Prostate gland (tissue), 2 donors: Measurements from ENCODE around the gene PMFBP1. TPM values are rescaled to one million over a fixed set of nuclear protein-coding genes. Genes with fewer than 3 reads are reported as not detected.

Experiments used
- DNase-seq: peaks from one replicate; pipeline ENCODE4 v3.0.0-alpha.2; 2019; ENCODE audit warnings: low spot score
- H3K27ac ChIP-seq, 2 donors: fragments of 200-600 bp; sonication (generic); 2 replicates each; pipeline ENCODE4 v1.5.1; 2017 to 2019
- H3K27me3 ChIP-seq: fragments of 200-600 bp; sonication (generic); replicated peaks from 2 replicates; pipeline ENCODE4 v1.5.1; 2019; ENCODE audit not compliant: insufficient read depth
- H3K36me3 ChIP-seq, 2 donors: fragments of 200-600 bp; sonication (generic); 1 replicate in 1 of 2; 2 replicates in 1 of 2; pipeline versions ENCODE4 v1.5.1 to v1.8.1; 2017 to 2019
- H3K4me1 ChIP-seq: fragments of 200-600 bp; sonication (generic); replicated peaks from 2 replicates; pipeline ENCODE4 v1.5.1; 2019
- H3K4me3 ChIP-seq, 2 donors: fragments of 200-600 bp; sonication (generic); 2 replicates each; pipeline ENCODE4 v1.5.1; 2017 to 2019
- H3K9me3 ChIP-seq: fragments of 200-600 bp; sonication (generic); 2 replicates; pipeline ENCODE4 v1.5.1; 2017
- CTCF ChIP-seq, 4 experiments: fragments of 200-600 bp in 2 of 4; fragments of 450-650 bp in 2 of 4; sonication (generic) in 2 of 4; IDR thresholded peaks; 1 replicate in 3 of 4; 2 replicates in 1 of 4; pipeline ENCODE4 v1.5.1; 2016 to 2019; ENCODE audit warnings: antibody characterized with exemption in 4 of 4, mild to moderate bottlenecking in 2 of 4, moderate library complexity in 2 of 4
- POLR2A ChIP-seq: fragments of 450-650 bp; IDR thresholded peaks from one replicate; pipeline ENCODE4 v1.6.1; 2016; ENCODE audit warnings: antibody characterized with exemption, mild to moderate bottlenecking
- POLR2AphosphoS5 ChIP-seq: sonication (generic); formaldehyde crosslinking; IDR thresholded peaks from one replicate; pipeline ENCODE4 v1.6.1; 2017; ENCODE audit warnings: antibody characterized with exemption
- WGBS: methylation state at CpG from one replicate; pipeline ENCODE4 v1.1.5; 2018; 5-methylcytosine and 5-hydroxymethylcytosine counted together
- intact Hi-C: fragments of 100-400 bp; cut with DNase I; formaldehyde crosslinking; loops from one replicate; pipeline ENCODE4 v1.14.2; 2022
- total RNA-seq, 2 donors: library from RNA; depleted of rRNA; stranded (reverse); fragments of >200 nt; gene quantifications; one replicate each; pipeline ENCODE4 v1.1.0, GENCODE V29; 2016

The PMFBP1 gene
- total RNA-seq, 2 donors from 2014 or later = 1.7 to 5.2 TPM

DNA sequence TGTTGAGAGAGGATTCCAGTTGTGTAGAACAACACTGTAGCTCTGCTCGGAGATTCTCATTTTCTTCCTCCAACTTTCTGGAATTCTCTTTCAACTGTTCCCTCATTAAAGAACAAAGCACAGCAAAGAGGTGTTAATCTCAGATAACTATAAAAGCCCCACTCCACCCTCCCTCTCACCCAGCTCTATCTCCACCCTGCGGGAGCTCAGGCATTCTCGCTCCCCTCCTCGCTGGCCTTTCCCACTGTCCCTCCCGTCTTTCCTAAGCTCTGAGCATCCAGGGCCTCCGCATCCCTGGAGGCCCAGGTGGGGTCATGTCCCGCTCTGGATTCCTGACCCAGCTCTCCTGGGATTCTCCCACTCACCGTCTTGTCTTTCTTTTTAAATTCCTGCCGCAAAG is 43.3 kb downstream of the PMFBP1 start:
- H3K36me3 ChIP-seq = no peaks in the 10 kb centered on the region
- no peak overlapping the region for H3K4me3 ChIP-seq
- H3K9me3 ChIP-seq = no peaks in the 10 kb centered on the region
- no peak overlapping the region for H3K27ac ChIP-seq
- DNase-seq = no peak
- H3K27me3 ChIP-seq = no peaks in the 10 kb centered on the region
- TF ChIP-seq POLR2A (no peak), POLR2AphosphoS5 (no peak), CTCF (IDR thresholded peaks at IDR 0.05) (no peak)
- WGBS = 77% methylated on average over 9 of the region's 9 CpGs
- H3K4me1 ChIP-seq = no peaks in the 10 kb centered on the region
- intact Hi-C loops = loop anchor here (10.0 kb wide), 1 partner anchor 336 kb away; no protein-coding TSS in a partner anchor

DNA sequence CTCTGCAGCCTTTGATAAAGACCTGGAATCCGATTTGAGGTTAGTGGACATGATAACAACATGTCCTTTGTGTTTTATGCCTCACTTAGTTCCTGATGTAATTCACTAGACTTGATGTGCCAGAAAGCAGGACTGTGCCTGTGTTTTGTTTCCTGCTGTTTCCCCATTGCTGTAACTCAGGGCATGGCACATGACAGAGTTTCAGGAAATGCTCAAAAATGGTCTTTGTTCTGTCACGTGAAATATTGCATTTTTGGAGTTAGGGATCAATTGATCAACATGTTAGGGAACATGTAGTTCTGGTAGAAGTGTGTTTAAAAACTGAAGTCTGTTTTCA is 45.6 kb downstream of the PMFBP1 start:
- WGBS = 41% methylated on average over 2 of the region's 2 CpGs
- TF ChIP-seq POLR2AphosphoS5 (no peak), CTCF (IDR thresholded peaks at IDR 0.05) (no peak), POLR2A (no peak)
- intact Hi-C loops = loop anchor here (10.0 kb wide), 1 partner anchor 338 kb away; no protein-coding TSS in a partner anchor
- no peak overlapping the region for H3K4me3 ChIP-seq
- H3K27me3 ChIP-seq = no peaks in the 10 kb centered on the region
- DNase-seq = no peak
- no peaks in the 10 kb centered on the region for H3K36me3 ChIP-seq
- H3K9me3 ChIP-seq = no peaks in the 10 kb centered on the region
- H3K4me1 ChIP-seq = no peaks in the 10 kb centered on the region
- no peak overlapping the region for H3K27ac ChIP-seq

DNA sequence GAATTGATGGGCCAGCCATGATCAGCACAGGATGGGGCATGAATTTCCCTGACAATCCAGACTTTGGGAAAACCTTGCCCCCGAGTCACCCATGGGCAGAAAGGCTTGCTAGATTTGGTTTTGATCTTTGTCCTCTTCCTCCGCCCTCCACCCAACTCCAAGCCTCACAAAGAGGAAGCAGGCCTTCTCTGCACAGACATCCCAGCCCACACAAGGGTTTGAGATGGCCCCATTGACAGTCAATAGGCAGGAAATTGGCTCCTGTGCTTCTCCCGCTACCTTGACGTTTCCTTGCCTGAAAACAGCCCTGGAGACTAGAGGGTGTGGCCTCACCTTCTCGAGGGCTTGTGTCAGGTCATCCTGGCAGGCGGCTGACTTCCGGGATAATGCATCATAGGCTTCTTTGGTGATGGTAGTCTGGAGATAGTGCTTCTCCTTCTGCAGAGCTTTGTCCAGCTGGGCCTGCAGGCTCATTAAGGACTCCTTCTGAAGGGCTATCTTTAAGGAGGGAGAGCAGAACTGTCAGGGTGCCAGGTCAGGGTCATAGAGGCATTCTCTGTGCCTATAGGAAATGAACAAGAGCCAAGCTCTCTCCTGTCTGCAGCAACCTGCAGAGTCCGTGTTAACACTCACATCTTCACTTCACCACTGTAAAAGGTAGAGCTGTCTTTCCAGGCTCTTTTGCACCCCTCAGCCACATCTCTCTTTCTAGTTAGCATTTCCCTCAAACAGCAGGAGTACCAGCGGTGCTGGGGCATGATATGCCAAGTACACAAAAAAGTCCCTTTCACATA is 46.1 kb downstream of the PMFBP1 start:
- DNase-seq = no peak
- no peak overlapping the region for H3K27ac ChIP-seq
- H3K4me1 ChIP-seq = no peaks in the 10 kb centered on the region
- no peak for TF ChIP-seq POLR2AphosphoS5
- no peaks in the 10 kb centered on the region for H3K27me3 ChIP-seq
- intact Hi-C loops = loop anchor here (10.0 kb wide), 1 partner anchor 339 kb away; no protein-coding TSS in a partner anchor
- WGBS = 84% methylated on average over 9 of the region's 9 CpGs
- no peaks in the 10 kb centered on the region for H3K36me3 ChIP-seq
- no peak overlapping the region for H3K4me3 ChIP-seq
- H3K9me3 ChIP-seq = no peaks in the 10 kb centered on the region

DNA sequence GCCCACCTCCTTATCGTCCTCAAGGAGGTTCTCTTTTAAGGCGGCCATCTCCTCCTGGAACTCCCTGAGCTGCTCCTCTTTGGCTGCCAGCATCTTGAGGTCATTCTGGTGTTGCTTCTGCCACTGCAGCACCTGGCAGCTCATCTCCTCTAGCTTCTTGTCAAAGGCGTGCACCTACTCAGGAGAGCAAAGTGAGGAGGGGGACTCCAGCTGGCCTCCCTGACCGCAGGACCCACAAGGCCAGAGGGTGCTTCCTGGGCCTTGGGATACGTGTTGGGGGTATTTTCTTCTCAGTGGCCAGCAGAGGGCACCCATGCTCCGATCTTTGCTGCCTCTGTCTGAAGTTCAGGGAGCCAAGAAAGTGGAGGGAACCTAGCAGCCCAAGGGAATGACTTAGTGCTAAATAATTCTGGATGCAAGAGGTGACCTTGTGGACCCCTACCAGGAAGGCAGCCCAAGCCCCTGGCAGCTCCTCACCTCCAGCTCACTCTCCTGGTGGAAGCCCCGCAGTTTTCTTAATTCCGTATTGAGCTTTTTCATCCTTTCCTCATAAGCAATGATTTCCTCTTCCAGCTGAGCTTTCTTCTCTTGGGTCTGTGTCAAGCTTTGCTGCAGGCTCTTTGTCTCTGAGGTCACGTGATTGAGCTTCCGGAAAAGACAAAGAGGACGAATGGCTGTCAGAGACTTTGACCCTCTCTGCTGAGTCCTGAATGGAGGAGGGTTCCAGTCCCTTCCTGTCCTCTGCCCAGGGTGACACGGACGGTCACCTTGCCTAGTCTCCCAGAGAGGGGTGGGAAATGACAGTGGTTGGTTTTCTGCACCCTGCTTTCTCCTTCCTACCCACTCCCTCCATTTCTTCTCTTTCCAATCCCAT is 47.0 kb downstream of the PMFBP1 start:
- no peak for TF ChIP-seq POLR2A
- peak in 3 of 4 experiments; percentile 61 to 70 (median 66) for TF ChIP-seq CTCF (IDR thresholded peaks at IDR 0.05)
- TF ChIP-seq POLR2AphosphoS5 = peak; percentile 17
- H3K9me3 ChIP-seq = no peaks in the 10 kb centered on the region
- DNase-seq = peak; percentile 54
- intact Hi-C loops = loop anchor here (10.0 kb wide), 1 partner anchor 340 kb away; no protein-coding TSS in a partner anchor
- 44% methylated on average over 13 of the region's 13 CpGs for WGBS
- H3K27ac ChIP-seq = no peak overlapping the region
- no peaks in the 10 kb centered on the region for H3K27me3 ChIP-seq
- no peaks in the 10 kb centered on the region for H3K4me1 ChIP-seq
- H3K36me3 ChIP-seq = no peaks in the 10 kb centered on the region
- no peak overlapping the region for H3K4me3 ChIP-seq

GRCh38 chr16:72124148-72124547 is 47.8 kb downstream of the PMFBP1 start:
- Histone ChIP-seq H3K4me1 (no peaks in the 10 kb centered on the region), H3K4me3 (no peak overlapping the region), H3K27me3 (no peaks in the 10 kb centered on the region), H3K27ac (no peak overlapping the region), H3K36me3 (no peaks in the 10 kb centered on the region), H3K9me3 (no peaks in the 10 kb centered on the region)
- no peak for DNase-seq
- intact Hi-C loops = loop anchor here (10.0 kb wide), 1 partner anchor 341 kb away; no protein-coding TSS in a partner anchor
- no peak for TF ChIP-seq CTCF (IDR thresholded peaks at IDR 0.05)
- no peak for TF ChIP-seq POLR2AphosphoS5
- no peak for TF ChIP-seq POLR2A
- WGBS = 100% methylated on average over 3 of the region's 3 CpGs
